ENCODE measurements around the gene COL19A1.
"Not testable (repeated sequence)": the region's sequence is repeated elsewhere in the genome, so short reads cannot be mapped to it uniquely, and the experiment has no call there.

Gene COL19A1

GRCh38 chr6:69866770-69867638, 648 bp downstream of the COL19A1 start:
- DNase-seq: peak; percentile 68

GRCh38 chr6:69867639-69867976, 1.3 kb downstream of the COL19A1 start:
- no peak for DNase-seq

- no peak for DNase-seq
These were observed 2.0 kb downstream of the COL19A1 start for GRCh38 chr6:69868252-69868804.

- no peak for DNase-seq
These were observed 2.6 kb downstream of the COL19A1 start for GRCh38 chr6:69868961-69869360.

GRCh38 chr6:69871107-69871506, 4.8 kb downstream of the COL19A1 start:
- DNase-seq: no peak

GRCh38 chr6:69873291-69873690, 6.9 kb downstream of the COL19A1 start:
- no peak for DNase-seq

- DNase-seq: no peak
These were observed 9.4 kb downstream of the COL19A1 start for GRCh38 chr6:69875715-69876114.

- DNase-seq: no peak
These were observed 12.4 kb downstream of the COL19A1 start for GRCh38 chr6:69878795-69879194.

- no peak for DNase-seq
These were observed 14.2 kb downstream of the COL19A1 start for GRCh38 chr6:69880601-69881000.

- no peak for DNase-seq
These were observed 15.2 kb downstream of the COL19A1 start for GRCh38 chr6:69881322-69882151.

GRCh38 chr6:69883551-69883950, 17.2 kb downstream of the COL19A1 start:
- no peak for DNase-seq

- no peak for DNase-seq
These were observed 17.9 kb downstream of the COL19A1 start for GRCh38 chr6:69884231-69884630.

- no peak for DNase-seq
These were observed 20.7 kb downstream of the COL19A1 start for GRCh38 chr6:69887026-69887425.

- no peak for DNase-seq
These were observed 21.5 kb downstream of the COL19A1 start for GRCh38 chr6:69887714-69888345.

- no peak for DNase-seq
These were observed 22.3 kb downstream of the COL19A1 start for GRCh38 chr6:69888482-69889233.

GRCh38 chr6:69889234-69889974, 23.0 kb downstream of the COL19A1 start:
- not testable (repeated sequence) for DNase-seq

- not testable (repeated sequence) for DNase-seq
These were observed 26.2 kb downstream of the COL19A1 start for GRCh38 chr6:69892561-69892960.

- not testable (repeated sequence) for DNase-seq
These were observed 26.9 kb downstream of the COL19A1 start for GRCh38 chr6:69893266-69893665.

- peak; percentile 75 for DNase-seq
These were observed 28.4 kb downstream of the COL19A1 start for GRCh38 chr6:69894578-69895347.

GRCh38 chr6:69895396-69895795, 29.0 kb downstream of the COL19A1 start:
- no peak for DNase-seq

- DNase-seq: no peak
These were observed 34.5 kb downstream of the COL19A1 start for GRCh38 chr6:69900869-69901268.
